Medulla oblongata (tissue), 1 donor: ENCODE measurements around the gene SPZ1.
"Not testable (repeated sequence)": the region's sequence is repeated elsewhere in the genome, so short reads cannot be mapped to it uniquely, and the experiment has no call there.

Source experiments
- DNase-seq: peaks from one replicate; pipeline ENCODE4 v3.0.0-alpha.2; 2015; ENCODE audit errors: extremely low spot score

SPZ1 gene

GRCh38 chr5:80339116-80339515 lies 19.3 kb downstream of the SPZ1 start:
- no peak for DNase-seq

GRCh38 chr5:80341016-80341775 lies 21.4 kb downstream of the SPZ1 start:
- DNase-seq = no peak

GRCh38 chr5:80343067-80343466 lies 23.3 kb downstream of the SPZ1 start:
- no peak for DNase-seq

GRCh38 chr5:80346055-80346454 lies 26.3 kb downstream of the SPZ1 start:
- DNase-seq = peak; percentile 29

- no peak for DNase-seq
Measured at GRCh38 chr5:80348171-80348570, 28.4 kb downstream of the SPZ1 start.

GRCh38 chr5:80351019-80351418 lies 31.2 kb downstream of the SPZ1 start:
- DNase-seq = not testable (repeated sequence)

GRCh38 chr5:80355686-80356085 lies 35.9 kb downstream of the SPZ1 start:
- DNase-seq = no peak

GRCh38 chr5:80357671-80358070 lies 37.9 kb downstream of the SPZ1 start:
- no peak for DNase-seq

GRCh38 chr5:80360914-80361444 lies 41.2 kb downstream of the SPZ1 start:
- no peak for DNase-seq

- no peak for DNase-seq
Measured at GRCh38 chr5:80364892-80365291, 45.1 kb downstream of the SPZ1 start.

- DNase-seq = no peak
Measured at GRCh38 chr5:80368661-80369480, 49.1 kb downstream of the SPZ1 start.

GRCh38 chr5:80369521-80369920 lies 49.7 kb downstream of the SPZ1 start:
- peak; percentile 47 for DNase-seq

GRCh38 chr5:80370390-80370789 lies 50.6 kb downstream of the SPZ1 start:
- DNase-seq = no peak
